ENCODE results near the gene SMIM13.
"Not testable (repeated sequence)": the region's sequence is repeated elsewhere in the genome, so short reads cannot be mapped to it uniquely, and the experiment has no call there.

Gene SMIM13

GRCh38 chr6:11083956-11084355 is 9.7 kb upstream of the SMIM13 start:
- H3K36me3 ChIP-seq (ENCODE audit: control insufficient read depth, insufficient read depth, low read length): no peaks in the 10 kb centered on the region
- no peak for TF ChIP-seq CTCF (IDR thresholded peaks at IDR 0.05; ENCODE audit: insufficient read depth, low read length, poor library complexity, severe bottlenecking)
- H3K4me3 ChIP-seq (replicated peaks; ENCODE audit: low read depth, low read length): no peak overlapping the region
- no peak for DNase-seq (ENCODE audit: extremely low read depth, insufficient read length)
- no peaks in the 10 kb centered on the region; the same call in 1 of the 2 replicates for H3K27me3 ChIP-seq (replicated peaks; ENCODE audit: control insufficient read depth, insufficient read depth, low read length)

DNA sequence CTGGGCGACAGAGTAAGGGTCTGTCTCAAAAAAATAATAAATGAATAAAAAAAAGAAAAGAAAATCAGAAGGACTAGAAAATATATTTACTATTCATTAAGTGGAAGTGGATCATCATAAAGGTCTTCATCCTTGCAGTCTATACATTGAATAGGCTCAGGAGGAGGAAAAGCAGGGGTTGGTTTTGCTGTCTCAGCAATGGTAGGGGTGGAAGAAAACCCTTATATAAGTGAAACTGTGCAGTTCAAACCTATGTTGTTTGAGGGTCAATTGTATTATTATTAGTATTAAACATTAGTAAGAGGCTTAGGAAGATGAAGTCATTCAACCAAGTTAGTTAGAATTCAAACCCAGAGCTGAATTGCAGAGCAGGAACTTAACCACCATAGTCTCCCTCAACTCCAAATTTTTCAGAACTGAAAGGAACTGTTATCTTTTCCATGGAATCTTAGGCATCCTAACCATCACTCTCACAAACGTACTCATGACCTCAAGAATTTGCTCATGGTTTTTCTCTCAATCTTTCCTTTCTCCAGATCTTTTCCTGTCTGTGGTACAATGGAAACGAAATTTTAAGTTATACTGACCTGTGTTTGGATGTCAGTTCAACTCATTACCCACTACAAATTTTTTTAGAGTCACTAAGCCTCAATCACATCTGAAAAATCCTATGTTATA is 7.7 kb upstream of the SMIM13 start:
- DNase-seq (ENCODE audit: extremely low read depth, insufficient read length): no peak
- Histone ChIP-seq H3K4me3 (replicated peaks; ENCODE audit: low read depth, low read length) (no peak overlapping the region), H3K27me3 (replicated peaks; ENCODE audit: control insufficient read depth, insufficient read depth, low read length) (no peaks in the 10 kb centered on the region; the same call in 1 of the 2 replicates), H3K36me3 (ENCODE audit: control insufficient read depth, insufficient read depth, low read length) (no peaks in the 10 kb centered on the region)
- no peak for TF ChIP-seq CTCF (IDR thresholded peaks at IDR 0.05; ENCODE audit: insufficient read depth, low read length, poor library complexity, severe bottlenecking)

DNA sequence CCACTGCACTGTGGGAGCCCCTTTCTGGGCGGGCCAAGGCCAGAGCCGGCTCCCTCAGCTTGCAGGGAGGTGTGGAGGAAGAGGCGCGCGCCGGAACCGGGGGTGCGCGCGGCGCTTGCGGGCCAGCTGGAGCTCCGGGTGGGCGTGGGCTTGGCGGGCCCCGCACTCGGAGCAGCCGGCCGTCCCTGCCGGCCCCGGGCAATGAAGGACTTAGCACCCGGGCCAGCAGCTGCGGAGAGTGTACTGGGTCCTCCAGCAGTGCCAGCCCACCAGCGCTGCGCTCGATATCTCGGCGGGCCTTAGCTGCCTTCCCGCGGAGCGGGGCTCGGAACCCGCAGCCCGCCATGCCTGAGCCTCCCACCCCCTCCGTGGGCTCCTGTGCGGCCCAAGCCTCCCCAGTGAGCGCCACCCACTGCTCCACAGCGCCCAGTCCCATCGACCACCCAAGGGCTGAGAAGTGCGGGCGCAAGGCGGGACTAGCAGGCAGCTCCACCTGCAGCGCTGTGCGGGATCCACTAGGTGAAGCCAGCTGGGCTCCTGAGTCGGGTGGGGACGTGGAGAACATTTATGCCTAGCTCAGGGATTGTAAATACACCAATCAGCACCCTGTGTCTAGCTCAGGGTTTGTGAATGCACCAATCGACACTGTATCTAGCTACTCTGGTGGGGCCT is 6.4 kb upstream of the SMIM13 start:
- DNase-seq (ENCODE audit: extremely low read depth, insufficient read length); H3K4me3 ChIP-seq (replicated peaks; ENCODE audit: low read depth, low read length); H3K36me3 ChIP-seq (ENCODE audit: control insufficient read depth, insufficient read depth, low read length); H3K27me3 ChIP-seq (replicated peaks; ENCODE audit: control insufficient read depth, insufficient read depth, low read length): not testable (repeated sequence)

DNA sequence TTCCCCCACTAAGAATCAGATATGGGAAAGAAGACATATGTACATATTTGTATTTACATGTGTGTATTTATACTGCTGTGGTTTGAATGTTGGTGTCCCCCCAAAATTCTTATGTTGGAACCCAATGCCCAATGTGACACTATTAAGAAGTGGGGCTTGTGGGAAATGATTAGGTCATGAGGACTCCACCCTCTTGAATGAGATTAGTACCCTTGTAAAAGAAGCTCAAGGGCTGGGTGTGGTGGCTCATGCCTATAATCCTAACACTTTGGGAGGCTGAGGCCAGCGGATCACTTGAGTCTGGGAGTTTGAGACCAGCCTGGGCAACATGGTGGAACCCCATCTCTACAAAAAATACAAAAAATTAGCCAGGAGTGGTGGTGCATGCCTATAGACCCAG is 3.9 kb upstream of the SMIM13 start:
- H3K4me3 ChIP-seq (replicated peaks; ENCODE audit: low read depth, low read length): no peak overlapping the region
- DNase-seq (ENCODE audit: extremely low read depth, insufficient read length): no peak
- H3K27me3 ChIP-seq (replicated peaks; ENCODE audit: control insufficient read depth, insufficient read depth, low read length): no peaks in the 10 kb centered on the region
- H3K36me3 ChIP-seq (ENCODE audit: control insufficient read depth, insufficient read depth, low read length): no peaks in the 10 kb centered on the region
- TF ChIP-seq CTCF (IDR thresholded peaks at IDR 0.05; ENCODE audit: insufficient read depth, low read length, poor library complexity, severe bottlenecking): no peak

DNA sequence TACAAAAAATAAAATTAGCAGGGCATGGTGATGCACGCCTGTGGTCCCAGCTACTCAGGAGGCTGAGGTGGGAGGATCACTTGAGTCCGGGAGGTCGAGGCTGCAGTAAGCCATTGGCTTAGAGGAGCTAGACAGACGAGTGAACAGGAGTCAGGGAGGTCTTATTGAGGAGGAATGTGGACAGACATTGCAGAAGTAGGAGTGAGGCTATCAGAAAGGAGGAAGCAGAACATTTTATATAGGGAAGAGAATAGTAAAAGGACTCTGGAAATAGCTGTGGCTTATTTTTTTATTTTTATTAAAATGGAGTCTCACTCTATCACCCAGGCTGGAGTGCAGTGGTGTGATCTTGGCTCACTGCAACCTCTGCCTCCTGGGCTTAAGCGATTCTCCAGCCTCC is 2.5 kb upstream of the SMIM13 start:
- not testable (repeated sequence) for H3K27me3 ChIP-seq (replicated peaks; ENCODE audit: control insufficient read depth, insufficient read depth, low read length); H3K4me3 ChIP-seq (replicated peaks; ENCODE audit: low read depth, low read length); H3K36me3 ChIP-seq (ENCODE audit: control insufficient read depth, insufficient read depth, low read length); DNase-seq (ENCODE audit: extremely low read depth, insufficient read length)

DNA sequence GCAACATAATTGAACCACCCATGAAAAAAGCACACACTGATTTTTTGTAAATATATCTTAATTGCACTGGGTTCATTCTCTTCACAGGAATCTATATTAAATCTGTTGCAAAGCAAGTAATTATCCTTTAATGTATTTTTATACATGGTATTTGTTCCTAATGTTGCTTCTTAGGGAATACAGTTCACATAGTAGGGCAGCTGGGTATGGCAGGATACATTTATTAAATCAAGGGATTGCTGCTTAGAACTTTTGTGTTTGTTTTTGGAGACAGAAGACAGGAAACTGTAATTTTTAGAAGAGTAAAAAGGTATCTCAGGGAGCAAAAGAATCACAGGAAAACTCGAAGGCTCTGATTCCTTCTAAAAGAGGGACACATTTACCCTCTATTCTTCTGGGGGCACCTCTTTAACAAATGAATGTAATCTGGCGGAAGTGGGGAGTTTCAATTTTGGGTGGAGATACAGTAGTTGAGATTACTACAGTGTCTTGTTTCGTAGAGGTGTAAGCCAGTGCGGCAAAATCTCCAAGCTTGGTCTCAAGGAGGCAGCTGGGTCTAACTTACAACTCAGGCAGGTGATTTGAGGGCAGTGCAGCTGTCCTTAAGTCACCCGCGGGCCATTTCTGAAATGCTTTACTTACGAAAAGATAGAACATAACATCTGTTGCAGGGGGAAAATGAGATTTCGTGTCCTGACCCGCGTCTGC is 812 bp upstream of the SMIM13 start:
- Histone ChIP-seq H3K27me3 (replicated peaks; ENCODE audit: control insufficient read depth, insufficient read depth, low read length) (no peaks in the 10 kb centered on the region), H3K4me3 (replicated peaks; ENCODE audit: low read depth, low read length) (peak overlapping the region; percentile 94), H3K36me3 (ENCODE audit: control insufficient read depth, insufficient read depth, low read length) (no peaks in the 10 kb centered on the region)
- DNase-seq (ENCODE audit: extremely low read depth, insufficient read length): no peak
- no peak for TF ChIP-seq CTCF (IDR thresholded peaks at IDR 0.05; ENCODE audit: insufficient read depth, low read length, poor library complexity, severe bottlenecking)
